Renal cortical epithelial cell (primary cell): Measurements from ENCODE around the gene MKNK1. TPM values are rescaled to one million over a fixed set of nuclear protein-coding genes. Genes with fewer than 3 reads are reported as not detected.

Source experiments
- DNase-seq: peaks from one replicate; pipeline ENCODE4 v3.0.0-alpha.2; 2011; ENCODE audit warnings: low read depth
- total RNA-seq: library from RNA; depleted of rRNA; stranded (reverse); fragments of >200 nt; gene quantifications from 2 replicates; pipeline ENCODE4 v1.2.3, GENCODE V29; 2014

Gene MKNK1
- total RNA-seq, 1 donor from 2014 or later = 20.0 TPM

DNA sequence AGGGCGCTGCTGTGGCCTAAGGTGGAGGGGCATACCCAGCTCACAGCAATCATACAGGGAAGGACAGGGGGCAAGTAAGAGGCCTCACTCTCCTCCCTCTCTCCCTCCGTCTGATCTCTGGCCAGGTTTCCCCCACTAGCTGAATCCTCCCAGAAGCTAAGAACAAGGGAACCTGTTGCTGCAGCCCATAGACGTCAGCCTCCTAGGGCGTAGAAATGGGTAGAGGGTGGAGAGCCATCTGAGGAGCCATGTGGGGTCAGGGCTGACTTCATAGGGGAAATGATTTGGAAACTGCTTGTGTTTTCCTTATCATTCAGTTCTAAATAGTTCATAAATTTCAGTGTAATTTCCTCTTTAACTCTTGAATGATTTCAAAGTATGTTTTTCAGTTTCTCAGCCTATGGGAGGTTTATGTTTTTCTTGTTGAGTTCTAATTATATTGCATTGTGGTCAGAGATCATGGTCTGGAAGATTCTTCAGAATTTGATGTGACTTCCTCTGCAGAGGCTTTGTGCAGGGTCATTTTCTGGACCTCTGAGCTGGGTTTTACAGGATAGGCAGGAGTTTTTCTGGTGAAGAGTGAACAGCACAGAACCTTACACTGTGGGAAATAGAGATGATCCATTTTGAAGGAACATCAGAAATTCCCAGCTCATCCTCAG is 14.8 kb upstream of the MKNK1 start:
- DNase-seq = no peak

DNA sequence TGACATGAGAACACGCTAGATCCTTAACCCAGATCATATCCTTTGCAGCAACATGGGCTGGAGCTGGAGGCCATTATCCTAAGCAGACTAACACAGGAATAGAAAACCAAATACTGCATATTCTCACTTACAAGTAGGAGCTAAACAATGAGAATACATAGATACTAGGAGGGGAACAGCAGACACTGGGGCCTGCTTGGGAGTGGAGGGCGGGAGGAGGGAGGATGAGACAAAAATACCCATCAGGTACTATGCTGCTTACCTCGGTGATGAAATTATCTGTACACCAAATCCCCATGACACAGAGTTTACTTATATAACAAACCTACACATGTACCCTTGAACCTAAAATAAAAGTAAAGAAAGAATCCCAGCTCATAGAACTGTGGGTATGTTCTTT is 13.8 kb upstream of the MKNK1 start:
- DNase-seq = no peak

DNA sequence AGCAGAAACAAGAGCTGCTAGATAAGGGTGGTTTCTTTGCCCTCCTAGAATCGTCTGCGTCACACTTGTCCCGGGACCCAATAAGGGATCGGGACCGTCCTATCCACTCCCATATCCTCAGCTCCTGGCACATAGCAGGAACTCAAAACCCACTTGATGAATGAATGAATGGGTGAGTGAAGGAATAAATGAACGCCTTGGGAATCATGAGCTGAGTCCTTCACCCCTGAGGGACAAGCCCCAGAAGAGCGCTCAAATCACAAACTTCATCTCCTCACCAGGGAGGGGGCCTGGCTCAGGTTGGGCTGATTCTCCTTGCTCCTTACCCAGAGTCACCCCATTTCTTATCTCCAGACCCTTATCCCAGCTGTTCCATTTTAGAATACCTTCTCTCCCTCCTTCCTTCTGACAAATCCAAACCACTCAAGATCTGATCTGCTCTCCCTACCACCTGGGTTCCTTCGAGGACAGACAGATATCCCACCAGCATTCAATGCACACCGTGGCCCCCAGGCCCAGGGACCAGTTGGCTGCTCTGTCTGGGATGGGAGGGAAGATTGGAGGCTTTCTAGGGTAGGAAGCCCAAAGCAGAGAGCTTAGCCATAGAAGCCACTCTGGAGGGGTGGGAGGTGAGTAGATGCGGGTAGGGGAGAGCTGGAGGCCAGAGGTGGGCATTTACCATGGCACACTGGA is 13.2 kb upstream of the MKNK1 start:
- peak; percentile 30 for DNase-seq

GRCh38 chr1:46616277-46617107 is 12.4 kb upstream of the MKNK1 start, which contains the start of gene MOB3C:
TSS of gene MOB3C (minus strand) at chr1:46616811. CDS start at chr1:46613321, 3,490 bp downstream.
- DNase-seq = peak; percentile 13

DNA sequence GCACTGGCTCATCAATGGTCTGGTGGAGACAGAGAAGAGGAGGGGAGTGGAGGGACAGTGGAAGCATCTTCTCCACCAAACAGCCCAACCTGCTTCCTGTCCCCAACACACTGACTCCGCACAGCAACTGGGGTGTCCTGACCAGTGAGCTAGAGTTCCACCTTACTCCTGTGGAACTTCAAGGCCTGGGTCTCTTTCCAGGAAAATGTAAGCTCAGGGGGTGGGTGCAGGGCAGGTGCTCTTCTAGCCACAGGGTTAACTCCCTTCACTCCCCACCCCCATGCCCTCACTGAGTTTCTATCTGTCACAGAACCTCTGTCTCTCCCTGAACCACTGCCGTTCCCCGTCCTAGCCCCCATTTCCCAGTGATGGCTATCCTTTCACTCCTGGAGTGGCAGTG is 11.7 kb upstream of the MKNK1 start:
- no peak for DNase-seq

GRCh38 chr1:46615088-46615487 is 11.0 kb upstream of the MKNK1 start:
- no peak for DNase-seq

DNA sequence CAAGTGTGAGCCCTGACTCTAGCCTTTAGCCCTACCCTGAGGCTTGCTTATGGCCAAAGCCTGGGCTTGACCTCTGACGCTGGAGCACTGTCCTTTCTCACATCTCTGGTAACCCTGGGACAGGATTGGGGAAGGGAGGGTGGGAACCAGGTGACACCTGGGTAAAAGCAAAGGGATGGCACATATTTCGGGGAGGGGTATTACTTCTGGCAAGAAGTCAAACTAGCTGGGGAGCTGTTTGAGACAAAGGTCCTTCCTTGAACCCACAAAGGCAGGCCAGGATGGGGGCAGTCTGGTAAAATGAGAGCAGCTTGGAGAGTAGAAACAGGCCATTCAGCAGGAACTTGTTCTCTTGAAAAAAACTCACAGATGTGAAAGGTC is 10.5 kb upstream of the MKNK1 start:
- no peak for DNase-seq

- peak; percentile 34 for DNase-seq
Measured at GRCh38 chr1:46613661-46614603, 9.9 kb upstream of the MKNK1 start.

DNA sequence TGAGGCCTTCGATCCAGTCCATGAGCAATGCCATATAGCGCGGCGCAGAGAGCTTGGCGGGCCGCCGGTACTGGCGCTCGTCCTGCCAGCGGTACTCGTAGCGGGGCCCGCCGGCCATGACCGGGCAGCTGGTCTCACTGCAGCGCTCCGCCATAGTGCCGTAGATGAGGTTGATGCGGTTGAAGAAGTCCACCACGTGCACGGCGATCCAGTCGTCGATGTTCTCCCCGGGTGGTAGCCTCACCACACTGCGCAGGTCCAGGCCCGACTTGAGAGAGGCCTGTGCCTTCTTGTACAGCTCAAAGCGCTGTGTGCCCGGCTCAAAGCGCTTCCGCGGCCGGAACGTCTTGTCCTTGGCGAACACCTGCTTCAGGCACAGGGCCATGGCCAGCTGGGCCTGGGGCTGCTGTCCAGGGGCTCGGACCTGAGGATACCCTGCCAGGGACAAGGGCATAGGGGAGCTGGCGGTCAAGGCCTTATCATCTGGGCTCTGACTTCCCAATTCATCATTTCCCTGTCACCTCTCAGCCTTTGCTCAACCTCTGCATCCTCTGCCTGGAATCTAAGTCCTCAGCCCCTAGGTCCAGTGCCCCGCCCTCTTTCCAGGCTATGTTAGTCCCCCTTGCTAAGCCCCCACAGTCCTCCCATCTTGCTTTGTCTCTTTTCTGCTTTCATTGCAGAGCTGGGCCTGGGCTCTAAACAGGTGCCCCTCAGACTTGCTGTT is 9.0 kb upstream of the MKNK1 start:
- DNase-seq = no peak

DNA sequence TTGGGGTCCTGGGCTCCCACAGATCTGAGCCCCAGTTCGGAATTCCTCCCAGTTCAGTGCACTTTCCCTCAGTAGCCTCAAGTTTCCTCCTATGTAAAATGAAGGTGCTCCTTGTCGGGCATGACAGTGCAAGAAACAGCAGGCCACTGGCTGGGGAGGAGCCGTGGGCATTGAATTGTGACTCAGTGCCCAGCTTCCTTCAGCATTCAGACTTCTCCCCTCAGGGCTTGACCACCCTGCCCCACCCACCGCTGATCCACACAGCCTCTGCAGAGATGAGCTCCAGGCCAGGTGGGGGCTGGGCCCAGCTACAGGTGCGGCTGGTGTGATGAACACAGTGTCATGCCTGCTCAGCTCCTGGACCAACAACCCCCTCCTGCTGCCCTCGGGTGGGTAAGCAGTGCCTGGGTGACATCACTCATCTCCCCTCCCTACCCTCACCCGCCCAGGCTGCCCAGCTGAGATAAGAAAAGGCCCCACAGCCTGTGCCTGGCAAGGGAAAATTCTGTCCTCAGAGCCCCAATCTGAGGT is 7.7 kb upstream of the MKNK1 start:
- DNase-seq = peak; percentile 67

- DNase-seq = no peak
Measured at GRCh38 chr1:46607345-46608130, 3.5 kb upstream of the MKNK1 start.

DNA sequence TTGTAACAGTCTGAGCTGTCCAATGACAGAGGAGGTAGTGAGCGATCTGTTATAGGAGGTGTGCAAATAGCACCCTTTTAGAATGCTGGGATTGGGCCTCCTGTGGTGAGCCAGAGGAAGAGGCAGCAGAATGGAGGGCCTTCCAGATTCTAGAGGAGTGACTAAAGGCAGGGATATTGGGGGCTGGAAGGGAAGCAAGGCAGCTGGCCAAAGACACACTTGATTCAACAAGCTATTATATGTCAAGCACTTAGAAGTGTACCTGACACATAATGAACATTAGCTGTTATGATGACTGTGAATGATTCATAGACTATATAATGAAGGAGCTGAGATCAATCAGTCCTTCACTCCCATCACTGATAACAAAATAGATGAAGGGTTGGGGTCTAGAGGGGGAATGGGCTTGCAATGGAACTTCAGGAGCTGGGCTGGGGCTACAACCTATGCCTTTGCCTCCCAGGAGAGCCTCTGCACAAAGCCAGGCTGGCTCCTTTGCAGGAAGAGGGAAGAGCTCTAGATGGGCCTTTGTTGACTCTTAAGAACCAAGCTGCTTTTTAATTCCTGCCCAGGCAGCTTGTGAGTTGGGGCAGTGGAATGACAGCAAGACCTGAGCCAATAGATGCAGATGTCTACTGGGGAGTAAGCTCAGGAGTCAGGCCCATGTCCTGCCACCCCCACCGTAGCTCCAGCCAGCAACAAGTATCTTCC is 2.3 kb upstream of the MKNK1 start:
- DNase-seq = peak; percentile 48

GRCh38 chr1:46605232-46605631 is 1.2 kb upstream of the MKNK1 start:
- no peak for DNase-seq

DNA sequence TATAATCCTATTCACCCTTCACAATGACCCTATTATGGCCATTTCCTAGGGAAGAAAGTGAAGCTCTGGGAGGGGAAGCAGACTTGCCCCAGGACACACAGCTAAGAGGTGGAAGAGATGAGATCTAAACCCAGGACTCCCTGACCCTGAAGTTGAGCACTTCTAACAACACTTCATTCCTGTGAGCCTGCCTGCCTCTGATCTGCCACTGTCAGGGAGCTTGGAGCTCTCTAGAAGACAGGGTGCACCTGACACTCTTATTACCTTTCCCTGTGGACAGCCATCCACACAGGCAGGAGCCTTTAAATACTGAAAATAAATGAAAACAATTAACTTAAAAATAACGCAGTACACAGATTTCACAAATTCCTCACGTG is 599 bp downstream of the MKNK1 start:
- DNase-seq = peak; percentile 7

DNA sequence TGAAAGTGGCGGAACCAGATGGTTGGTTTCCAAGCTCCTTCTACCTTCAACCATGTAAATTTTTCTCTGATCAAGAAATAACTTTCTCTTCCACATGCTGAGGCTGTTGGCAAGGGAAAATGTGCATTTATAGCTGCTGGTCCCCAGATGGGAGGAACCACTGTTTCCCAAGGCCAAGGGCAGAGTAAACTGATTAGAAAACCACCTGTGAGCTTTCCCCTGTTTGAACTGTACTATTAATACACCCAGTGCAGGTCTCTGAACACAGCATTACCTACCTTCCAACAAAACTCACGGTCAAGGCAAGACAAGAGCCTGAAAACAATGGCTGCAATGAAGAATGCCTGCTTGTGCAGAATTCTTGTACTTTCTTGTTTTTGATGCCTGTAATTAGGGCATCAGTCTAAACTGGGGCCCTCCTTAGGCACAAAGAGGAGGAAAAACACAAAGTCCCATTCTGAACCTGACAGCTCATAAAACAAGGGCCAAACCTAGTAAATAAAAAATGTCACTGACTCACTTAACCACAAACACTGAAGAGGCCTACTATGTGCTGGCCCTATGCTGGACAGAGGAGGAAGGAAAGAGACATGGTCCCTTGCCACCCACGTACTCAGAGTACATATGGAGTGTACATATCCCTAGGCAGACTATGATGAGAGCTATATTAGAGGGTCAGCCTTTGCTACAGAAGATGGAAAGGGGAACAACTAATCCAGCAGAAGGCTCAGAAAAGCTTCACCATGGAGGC is 2.6 kb downstream of the MKNK1 start:
- no peak for DNase-seq

- no peak for DNase-seq
Measured at GRCh38 chr1:46599059-46599970, 4.8 kb downstream of the MKNK1 start.

DNA sequence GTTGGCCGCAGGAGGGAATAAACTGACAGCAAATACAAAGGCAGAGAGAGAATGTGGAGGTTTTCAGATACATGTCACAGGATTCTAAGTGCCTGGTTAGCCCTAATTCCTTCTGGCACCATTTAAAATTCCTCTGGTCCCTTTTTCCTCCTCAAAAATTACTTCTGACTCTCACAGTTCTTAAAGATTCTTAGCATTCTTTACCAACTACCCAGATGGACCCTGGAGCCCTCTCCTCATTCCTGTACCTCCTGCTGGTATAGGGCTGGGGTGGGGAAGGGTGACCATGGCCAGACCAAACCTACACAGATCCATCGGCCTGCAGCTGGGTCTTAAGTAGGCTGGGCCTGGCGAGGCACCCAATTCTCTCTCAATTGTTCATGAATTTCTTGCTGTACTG is 7.2 kb downstream of the MKNK1 start:
- DNase-seq = no peak
